C4-2B (cell line): ENCODE measurements around the gene SHROOM2.

Experiments
- ZFX ChIP-seq: fragments of 450-650 bp; IDR thresholded peaks from 2 replicates; pipeline ENCODE4 v1.6.1; 2017
- TF ChIP-seq, protein P1 (sequence below): fragments of 450-650 bp; conservative IDR thresholded peaks from 2 replicates; pipeline ENCODE4 v1.5.1; 2017; ENCODE audit warnings: mild to moderate bottlenecking

DNA sequence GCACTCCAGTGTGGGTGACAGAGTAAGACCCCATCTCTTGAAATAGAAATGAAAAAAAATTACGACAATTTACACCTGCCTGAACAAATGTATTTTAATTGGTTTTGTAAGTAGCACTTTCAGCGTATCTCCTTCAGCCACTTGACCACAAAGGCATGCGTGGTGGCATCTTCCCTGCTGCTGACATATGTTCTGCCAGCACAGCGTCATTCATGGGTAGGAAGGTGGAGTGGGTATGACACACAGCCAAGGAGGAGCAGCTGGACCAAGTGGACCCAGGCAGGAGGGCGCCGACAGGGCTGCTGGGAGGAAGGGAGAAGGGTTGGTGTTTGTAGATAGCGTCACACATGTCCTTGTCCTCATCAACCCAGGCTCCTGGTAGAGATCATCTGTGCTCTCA is 152.3 kb downstream of the SHROOM2 start:
- TF ChIP-seq, protein P1, sequence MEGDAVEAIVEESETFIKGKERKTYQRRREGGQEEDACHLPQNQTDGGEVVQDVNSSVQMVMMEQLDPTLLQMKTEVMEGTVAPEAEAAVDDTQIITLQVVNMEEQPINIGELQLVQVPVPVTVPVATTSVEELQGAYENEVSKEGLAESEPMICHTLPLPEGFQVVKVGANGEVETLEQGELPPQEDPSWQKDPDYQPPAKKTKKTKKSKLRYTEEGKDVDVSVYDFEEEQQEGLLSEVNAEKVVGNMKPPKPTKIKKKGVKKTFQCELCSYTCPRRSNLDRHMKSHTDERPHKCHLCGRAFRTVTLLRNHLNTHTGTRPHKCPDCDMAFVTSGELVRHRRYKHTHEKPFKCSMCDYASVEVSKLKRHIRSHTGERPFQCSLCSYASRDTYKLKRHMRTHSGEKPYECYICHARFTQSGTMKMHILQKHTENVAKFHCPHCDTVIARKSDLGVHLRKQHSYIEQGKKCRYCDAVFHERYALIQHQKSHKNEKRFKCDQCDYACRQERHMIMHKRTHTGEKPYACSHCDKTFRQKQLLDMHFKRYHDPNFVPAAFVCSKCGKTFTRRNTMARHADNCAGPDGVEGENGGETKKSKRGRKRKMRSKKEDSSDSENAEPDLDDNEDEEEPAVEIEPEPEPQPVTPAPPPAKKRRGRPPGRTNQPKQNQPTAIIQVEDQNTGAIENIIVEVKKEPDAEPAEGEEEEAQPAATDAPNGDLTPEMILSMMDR = no peak
- TF ChIP-seq ZFX = no peak
